Skeletal muscle cell (primary cell): ENCODE measurements around the gene FTCD.
"Not testable (repeated sequence)": the region's sequence is repeated elsewhere in the genome, so short reads cannot be mapped to it uniquely, and the experiment has no call there.

Source experiments
- DNase-seq: peaks from one replicate; pipeline ENCODE4 v3.0.0-alpha.2; 2010; ENCODE audit warnings: low read depth
- H3K4me3 ChIP-seq: 2 replicates; pipeline ENCODE4 v1.5.1; 2011; ENCODE audit warnings: low read depth, mild to moderate bottlenecking, control low read depth, low read length, moderate library complexity

Gene FTCD

DNA sequence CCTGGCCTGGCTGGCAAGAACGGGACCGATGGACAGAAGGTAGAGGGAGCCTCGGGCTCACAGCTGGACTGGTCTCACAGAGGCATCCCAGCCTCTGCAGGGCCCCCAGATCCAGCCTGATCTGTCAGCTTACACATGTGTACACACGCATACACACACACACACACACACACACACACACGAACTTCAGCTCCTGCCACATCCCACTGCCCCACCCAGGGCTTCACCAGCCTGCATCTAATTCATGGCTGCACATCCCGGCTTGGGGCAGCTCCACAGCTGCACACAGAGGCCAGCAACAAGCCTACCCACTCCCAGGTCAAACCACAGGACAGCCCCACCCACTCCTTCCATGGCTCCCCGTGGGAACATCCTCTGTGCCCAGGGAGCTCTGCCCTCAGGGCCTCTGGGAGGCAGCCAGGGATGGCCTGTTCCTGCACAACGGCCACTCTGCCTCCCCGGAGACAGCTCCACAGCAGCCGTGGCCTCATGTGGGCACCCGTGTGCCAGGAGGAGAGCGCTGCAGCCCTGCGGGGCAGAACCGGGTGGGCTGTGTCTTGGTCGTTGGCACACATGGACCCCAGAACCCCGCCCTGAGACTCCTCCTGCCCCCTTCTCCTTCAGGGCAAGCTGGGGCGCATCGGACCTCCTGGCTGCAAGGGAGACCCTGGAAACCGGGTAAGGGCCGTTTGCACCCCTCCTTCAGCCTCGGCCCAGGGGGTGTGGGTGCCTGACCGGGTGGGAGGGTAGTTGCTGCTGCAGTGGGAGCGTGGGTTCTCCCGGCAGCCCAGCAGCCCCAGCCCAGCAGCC lies 38.4 kb downstream of the FTCD start:
- H3K4me3 ChIP-seq: no peak overlapping the region
- no peak for DNase-seq

DNA sequence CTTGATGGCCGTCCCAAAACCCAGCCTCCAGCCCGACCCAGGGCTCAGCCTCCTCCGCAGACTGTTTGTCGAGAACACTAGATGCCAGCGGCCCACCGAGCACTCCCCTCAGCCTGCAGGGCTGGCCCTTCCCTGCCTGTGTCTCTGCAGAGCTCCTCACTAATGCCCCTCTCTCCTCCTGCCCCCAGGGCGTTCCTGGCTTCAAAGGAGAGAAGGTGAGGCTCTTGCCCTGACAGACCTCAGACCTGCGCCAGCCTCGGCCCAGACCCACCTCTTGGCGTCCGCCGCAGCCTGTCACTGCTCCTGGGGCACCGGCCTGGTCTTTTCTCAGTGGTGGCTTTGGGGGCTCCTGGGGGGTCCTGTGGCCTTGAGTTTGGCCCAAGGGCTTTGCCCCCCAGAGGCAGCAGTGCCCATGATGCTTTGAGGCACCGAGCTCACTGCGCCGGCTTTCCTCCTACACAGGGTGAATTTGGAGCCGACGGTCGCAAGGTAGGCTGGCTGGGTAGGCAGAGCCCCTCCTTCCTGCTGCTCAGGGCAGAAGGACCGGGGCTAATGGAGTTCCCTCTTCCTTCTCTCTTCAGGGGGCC lies 39.1 kb downstream of the FTCD start:
- DNase-seq: no peak

DNA sequence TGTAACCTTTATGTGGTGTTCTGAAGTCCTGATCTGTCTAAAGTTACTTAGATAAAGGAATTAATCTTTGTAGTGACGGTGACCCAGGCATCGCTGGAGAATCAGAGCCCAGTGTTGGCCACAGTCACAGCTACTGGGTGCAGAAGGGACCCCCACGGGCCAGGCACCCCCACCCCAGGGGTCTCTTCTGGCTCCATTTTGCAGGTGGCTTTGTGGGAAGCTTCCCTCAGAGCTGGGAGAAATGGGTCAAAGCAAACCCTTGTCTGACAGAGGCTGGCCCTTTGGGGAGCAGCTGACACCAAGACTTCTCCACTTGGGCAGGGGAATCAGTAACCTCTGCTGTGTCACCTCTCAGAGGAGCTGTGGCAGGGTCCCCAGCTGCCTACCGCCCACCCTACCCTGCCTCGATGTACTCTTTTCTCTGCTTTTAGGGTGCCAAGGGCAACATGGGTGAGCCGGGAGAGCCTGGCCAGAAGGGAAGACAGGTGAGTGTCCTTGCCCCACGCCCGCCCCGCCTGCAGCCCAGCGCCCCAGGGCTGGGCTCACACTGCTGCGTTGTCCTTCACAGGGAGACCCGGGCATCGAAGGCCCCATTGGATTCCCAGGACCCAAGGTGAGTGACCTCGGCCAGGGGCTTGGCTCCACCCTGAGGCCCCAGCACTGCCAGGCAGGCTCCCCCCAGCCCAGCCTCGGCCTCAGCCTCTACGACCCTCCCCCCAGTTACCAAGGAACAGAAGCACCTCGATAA lies 39.8 kb downstream of the FTCD start:
- no peak for DNase-seq
- H3K4me3 ChIP-seq: no peak overlapping the region

More for the DNA sequence above, 39.1 kb downstream of the FTCD start:
- H3K4me3 ChIP-seq: no peak overlapping the region

DNA sequence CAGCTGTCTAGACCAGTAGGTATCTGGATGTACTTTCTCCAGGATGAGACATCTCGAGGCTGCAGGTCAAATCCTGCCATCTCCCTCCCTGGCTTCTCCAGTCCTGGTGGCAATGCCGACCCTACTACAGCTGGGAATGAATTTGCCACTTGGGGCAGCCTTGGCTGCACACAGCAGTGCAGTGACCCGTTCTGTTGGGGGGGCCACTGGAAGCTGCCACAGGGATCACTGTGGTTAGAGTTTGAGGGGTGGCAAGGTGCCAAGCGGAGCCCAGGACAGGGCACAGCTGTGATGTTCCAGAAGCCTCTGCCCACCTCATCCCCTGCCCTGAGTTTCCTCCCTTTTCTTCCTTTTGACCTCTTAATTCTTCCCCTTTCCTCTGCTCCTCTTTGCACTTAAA lies 40.4 kb downstream of the FTCD start:
- no peak for DNase-seq
- no peak overlapping the region for H3K4me3 ChIP-seq

DNA sequence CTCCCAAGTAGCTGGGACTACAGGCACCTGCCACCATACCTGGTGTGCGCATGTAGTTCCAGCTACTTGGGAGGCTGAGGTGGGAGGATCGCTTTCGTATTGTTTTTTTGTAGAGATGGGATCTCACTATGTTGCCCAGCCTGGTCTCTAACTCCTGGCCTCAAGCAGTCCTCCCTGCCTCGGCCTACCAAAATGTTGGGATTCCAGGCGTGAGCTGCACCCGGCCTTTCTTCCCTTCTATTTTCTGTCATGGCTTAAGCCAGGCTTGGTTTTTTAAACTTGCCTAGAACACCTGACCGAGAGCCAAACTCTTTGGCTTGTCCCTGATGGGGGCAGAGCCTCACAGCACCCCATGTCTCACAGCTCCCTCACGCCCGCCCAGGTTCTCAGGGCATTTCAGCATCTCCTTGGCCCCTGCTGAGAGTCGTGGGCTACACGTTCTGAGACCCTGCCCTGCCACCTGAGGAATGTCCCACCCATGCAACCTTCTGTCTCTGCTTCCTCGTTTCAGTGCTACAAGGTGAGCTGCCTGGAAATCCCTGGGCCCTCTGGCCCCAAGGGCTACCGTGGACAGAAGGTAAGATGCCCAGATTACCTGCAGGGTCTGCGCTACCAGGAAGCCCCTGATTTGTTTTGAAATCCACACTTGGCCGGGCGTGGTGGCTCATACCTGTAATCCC lies 41.7 kb downstream of the FTCD start:
- no peak overlapping the region for H3K4me3 ChIP-seq
- DNase-seq: no peak

DNA sequence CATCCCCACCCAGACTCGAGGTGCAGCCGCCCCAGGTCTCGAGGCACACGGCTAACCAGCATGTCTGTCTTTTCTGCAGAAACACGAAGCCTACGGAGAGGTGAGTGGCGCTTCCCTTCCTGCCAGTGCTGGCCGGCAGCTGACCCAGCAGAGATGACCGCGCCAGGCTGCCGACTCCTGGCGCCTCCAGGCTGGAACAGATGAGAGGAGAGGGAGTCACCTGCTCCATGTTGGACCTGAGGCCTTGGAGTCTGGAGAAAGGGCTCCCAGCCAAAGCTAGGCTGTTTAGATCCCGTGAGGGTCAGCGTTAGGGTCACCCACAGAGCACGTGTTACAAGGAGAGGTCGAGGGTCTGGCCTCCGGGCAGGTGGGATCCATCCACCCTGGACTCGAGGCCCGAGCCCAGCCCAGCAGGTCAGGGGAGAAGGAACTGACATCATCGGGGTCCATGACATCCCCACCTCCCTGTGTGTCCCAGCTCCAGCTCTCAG lies 42.6 kb downstream of the FTCD start:
- no peak for DNase-seq
- H3K4me3 ChIP-seq: no peak overlapping the region

DNA sequence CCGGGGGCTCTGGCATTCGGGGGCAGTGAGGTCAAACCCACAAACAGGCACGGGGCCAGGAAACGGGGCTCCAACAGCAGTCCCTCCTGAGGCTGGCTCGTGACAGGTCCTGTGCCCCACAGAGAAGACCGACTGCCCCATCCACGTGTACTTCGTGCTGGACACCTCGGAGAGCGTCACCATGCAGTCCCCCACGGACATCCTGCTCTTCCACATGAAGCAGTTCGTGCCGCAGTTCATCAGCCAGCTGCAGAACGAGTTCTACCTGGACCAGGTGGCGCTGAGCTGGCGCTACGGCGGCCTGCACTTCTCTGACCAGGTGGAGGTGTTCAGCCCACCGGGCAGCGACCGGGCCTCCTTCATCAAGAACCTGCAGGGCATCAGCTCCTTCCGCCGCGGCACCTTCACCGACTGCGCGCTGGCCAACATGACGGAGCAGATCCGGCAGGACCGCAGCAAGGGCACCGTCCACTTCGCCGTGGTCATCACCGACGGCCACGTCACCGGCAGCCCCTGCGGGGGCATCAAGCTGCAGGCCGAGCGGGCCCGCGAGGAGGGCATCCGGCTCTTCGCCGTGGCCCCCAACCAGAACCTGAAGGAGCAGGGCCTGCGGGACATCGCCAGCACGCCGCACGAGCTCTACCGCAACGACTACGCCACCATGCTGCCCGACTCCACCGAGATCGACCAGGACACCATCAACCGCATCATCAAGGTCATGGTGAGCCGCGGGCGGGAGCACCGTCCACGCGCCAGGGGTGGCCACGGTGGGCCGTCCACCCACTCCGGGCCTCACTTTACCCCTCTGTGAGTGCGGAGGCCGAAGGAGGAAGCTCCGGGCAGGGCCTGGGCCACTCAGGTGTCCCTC lies 43.3 kb downstream of the FTCD start:
- DNase-seq: no peak
- no peak overlapping the region for H3K4me3 ChIP-seq

DNA sequence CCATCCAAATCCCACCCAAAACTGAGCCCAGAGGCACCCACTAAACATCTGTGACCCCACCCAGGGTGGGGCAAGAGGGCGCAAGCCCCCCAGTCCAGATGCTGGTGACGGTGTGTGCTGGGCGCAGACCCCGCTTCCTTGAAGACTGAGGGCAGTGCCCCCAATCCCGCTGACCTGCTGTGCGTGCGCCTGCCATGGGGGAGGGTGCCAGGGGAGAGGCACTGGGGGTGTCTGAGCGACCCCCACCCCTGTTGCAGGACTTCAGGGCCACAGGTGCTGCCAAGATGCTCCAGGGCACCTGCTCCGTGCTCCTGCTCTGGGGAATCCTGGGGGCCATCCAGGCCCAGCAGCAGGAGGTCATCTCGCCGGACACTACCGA lies 44.2 kb downstream of the FTCD start:
- no peak for DNase-seq

DNA sequence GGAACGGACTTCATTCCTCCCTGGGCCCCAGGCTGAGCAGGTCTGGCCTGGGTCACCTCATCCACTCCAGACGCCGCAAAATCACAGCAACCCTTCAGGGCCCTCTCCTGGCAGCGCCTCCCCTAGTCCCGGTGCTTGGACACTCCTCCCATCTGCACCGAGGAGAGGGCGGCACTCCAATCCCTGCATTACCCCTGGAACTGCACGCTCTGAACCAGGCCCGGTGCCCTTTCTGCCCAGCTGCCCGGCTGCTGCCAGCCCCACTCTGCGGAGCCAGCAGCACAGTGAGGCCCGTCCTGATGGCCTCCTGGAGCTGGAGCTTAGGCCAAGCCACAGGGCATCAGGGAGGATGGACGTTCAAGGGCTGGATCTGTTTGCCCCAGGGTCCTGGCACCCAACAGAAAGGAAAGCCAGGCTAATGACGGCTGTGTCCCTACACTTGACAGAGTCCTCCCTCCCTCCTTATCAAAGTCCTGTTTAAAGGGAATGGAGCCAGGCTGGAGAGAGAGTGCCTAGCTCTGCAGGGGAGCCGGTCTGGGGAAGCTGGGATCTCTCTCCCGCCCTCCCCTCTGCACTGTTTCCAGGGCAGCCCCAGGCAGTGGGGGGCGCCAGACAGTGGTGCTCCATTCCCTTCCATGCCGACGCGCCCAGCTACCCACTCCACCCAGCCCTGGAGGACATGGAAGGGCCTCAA lies 44.7 kb downstream of the FTCD start:
- no peak for DNase-seq
- H3K4me3 ChIP-seq: no peak overlapping the region

More for the DNA sequence above, 44.2 kb downstream of the FTCD start:
- H3K4me3 ChIP-seq: no peak overlapping the region

DNA sequence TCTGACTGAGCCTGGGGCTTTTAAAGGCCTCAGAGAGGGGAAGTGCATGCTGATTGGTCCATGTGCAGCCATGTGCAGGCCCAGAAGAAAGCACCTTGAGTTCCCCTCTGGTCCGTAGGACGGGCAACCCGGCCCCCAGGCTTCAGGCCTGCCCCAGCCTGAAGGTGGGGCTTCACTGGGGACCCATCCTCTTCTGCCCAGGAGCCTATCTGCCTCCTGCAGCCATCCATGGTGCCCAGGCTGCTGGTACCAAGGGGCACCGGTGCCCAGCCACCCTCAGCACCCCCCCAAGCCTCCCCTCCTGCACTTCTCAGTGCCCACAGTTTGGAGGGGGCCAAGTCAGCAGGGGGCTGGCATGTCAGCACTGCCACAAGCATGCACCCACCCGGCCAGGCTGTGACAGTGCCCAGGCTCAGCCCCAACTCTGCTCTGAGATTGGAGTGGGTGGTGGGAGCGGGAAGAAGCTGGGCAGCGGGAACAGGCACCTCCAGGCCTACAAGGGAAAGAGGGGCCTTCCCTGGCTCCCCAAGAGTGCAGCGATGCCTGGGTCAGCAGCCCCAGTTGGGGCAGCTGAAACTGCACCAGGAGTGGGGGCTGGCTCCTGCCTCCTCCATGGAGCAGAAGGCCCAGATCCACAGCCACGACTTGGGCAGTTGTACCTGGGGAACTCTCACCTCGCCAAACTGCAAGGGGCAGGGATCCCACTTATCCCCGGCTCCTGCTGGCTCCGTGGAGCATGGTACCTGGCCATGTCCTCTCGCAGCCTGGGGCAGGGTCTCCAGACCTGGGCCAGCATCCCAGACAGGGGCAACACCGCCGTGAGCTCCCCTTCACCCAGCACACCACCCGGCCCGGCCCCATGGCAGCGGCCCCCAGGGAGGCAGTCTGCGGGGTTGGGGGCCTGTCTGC lies 45.8 kb downstream of the FTCD start:
- H3K4me3 ChIP-seq: no peak overlapping the region
- DNase-seq: no peak

DNA sequence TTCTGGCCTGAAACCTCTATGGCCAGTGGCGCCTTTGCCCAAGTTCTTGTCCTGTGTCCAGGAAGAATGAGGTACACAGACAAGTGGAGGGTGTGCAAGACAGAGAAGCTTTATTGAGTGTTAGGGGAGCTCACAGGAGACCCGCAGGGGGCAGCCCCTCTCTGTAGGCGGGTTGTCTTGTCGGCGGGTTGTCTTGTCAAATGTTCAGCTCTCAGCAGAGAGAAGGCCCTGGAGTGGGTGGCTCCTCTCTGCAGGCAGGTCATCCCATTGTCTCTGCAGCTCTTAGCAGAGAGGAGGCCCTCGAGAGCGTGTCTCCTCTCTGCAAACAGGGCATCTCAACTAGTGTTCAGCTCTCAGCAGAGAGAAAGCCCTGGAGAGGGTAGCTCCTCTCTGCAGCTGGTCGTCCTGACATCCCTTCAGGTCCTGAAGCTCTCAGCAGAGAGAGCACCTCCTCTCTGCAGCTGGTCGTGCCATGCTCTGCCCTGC lies 46.5 kb downstream of the FTCD start:
- DNase-seq: no peak

DNA sequence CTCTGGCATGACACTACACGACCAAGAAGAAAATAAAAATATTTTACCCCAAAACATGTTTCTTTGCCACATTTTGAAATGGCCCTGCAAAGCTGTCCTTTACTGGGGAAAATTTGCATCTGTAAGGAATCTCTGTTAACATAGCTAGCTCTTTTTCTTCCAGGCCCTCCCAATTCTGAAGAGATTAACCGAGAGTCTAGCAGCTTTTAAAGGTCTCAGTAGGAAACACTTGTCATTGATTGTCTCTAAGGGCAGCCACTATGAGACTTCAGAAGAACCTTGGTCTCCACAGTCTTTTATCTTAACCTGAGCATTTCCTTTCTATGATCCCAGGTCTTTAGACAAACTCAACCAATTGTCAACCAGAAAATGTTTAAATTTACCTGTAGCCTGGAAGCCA lies 48.0 kb downstream of the FTCD start:
- DNase-seq, H3K4me3 ChIP-seq: not testable (repeated sequence)

More for the DNA sequence above, 46.5 kb downstream of the FTCD start:
- H3K4me3 ChIP-seq: no peak overlapping the region

DNA sequence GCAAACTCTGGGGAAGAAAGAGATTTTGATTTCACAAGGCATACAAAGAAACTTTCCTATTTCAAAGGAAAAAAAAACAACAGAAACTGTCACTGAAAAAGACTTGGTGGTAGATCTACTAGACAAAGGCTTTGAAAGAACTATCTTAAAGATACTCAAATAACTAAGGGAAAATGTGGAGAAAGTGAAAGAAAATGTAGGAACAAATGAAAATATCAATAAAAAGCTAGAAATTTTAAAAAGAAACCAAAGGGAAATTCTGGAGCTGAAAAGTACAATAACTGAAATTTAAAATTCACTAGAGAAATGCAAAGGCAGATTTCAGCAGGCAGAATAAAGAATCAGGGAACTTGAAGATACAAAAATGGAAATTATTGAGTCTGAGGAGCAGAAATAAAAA lies 51.3 kb downstream of the FTCD start:
- H3K4me3 ChIP-seq: no peak overlapping the region
- no peak for DNase-seq

DNA sequence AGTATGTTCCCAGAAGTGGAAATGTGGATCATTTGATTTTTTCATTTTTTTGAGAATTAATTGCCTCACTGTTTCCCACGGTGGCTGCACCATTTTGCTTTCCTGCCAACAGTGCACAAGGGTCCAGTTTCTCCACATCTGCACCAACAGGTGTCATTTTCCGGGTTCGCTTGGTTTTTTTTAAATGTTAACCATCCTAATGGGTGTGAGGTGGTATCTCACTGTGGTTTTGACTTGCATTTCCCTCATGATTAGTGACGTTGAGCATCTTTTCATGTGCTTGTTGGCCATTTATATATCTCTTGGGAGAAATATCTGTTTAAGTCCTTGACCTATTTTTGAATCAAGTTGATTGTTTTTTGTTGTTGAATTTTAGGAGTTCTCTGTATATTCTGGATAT lies 54.5 kb downstream of the FTCD start:
- DNase-seq: no peak
- peak overlapping the region; percentile 57 for H3K4me3 ChIP-seq

DNA sequence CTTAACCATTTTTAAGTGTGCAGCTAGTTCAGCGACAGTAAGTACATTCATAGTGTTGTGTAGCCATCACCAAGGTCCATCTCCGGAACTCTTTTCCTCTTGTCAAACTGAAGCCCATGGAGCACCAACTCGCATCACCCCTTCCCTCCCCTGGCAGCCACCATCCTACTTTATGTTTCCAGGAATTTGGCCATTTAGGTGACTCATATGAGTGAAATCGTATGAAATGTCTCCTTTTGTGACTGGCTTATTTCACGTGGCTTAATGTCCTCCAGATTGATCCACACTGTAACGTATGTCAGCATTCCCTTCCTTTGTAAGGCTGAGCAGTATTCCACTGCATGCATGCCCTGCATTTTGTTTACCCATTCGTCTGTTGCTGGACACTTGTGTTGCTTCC lies 55.0 kb downstream of the FTCD start:
- H3K4me3 ChIP-seq: peak overlapping the region; percentile 57
- no peak for DNase-seq

DNA sequence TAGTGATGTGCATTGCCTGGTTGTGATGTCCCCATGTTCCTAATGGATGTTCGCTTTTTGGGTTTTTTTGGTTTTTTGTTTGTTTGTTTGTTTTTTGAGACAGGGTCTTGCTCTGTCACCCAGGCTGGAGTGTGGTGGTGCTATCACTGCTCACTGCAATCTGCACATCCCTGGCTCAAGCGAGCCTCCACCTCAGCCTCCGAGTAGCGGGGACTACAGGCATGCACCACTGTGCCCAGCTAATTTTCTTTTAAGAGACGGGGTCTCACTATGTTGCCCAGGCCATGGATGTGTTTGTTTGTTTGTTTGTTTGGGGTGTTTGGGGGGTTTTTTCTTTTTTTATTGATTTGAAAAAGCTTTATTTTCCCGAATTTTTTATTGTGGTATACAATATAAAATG lies 55.4 kb downstream of the FTCD start:
- H3K4me3 ChIP-seq: peak overlapping the region; percentile 57
- DNase-seq: no peak

DNA sequence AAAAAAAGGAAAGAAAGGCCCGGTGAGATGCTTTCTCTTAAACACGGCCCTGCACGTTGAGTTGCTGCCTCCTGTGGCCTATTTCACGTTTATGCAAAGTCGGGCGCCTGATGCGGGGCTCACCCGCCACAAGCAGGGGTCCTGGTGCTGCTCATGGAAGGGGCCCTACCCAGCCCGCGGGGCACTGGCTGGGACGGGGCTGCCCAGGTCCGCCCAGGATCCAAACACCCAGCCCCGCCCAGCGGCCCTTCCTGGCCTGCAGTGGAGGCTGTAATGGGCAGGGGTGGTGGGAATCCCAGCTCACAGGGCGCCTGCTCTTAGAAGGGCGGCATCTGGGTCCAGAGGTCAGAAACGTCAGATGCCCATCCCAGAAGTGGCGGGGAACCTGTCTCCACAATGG lies 55.9 kb downstream of the FTCD start:
- H3K4me3 ChIP-seq: peak overlapping the region; percentile 57
- no peak for DNase-seq
